Epithelial cell of esophagus (primary cell): ENCODE results near the gene RALGPS1.

Source experiments
- DNase-seq: peaks from one replicate; pipeline ENCODE4 v3.0.0; 2010; ENCODE audit warnings: low read depth
- H3K4me3 ChIP-seq: 2 replicates; pipeline ENCODE4 v1.5.1; 2011; ENCODE audit warnings: mild to moderate bottlenecking, low read length, control low read depth
- TF ChIP-seq, protein P1 (sequence below): IDR thresholded peaks from 2 replicates; pipeline ENCODE4 v1.5.1; 2011; ENCODE audit warnings: low read depth, mild to moderate bottlenecking, low read length, control low read depth, inconsistent platforms; ENCODE audit not compliant: insufficient read depth; ENCODE audit errors: missing control alignments

RALGPS1 gene

DNA sequence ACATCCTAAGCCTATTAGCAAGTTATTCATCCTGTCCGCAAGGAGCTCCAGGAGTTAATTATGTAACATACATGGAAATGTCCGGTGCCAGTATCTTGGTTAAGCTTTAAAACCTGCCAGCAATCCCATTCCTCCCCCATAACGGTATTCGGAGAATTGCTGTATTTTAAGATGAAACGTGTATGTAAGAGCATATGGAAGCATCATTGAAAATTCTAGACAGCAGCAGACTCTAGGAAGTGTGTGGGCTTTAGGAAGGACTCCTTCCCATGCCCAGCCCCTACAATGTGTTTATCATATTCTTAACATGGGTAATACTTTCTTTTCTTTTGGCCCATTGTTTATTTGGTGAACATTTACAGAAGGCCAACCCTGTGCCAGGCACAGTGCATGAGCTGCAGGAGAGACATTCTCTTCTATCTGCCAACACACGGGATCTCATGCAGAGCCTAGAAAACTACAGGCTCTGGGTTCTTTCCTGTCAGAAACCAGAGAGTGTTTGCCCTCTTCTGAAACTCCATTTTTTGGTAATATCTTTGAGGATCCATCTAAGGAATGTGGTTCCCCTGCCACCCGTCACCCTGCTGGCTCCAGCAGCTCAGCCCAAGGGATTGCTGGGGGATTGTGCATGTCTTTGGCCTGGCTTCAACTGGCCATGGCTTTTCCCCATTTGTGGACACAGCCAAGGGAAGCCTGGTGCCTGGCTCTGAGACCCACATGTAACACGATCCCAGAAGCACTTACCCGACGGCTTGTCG is 192.8 kb downstream of the RALGPS1 start:
- no peak for DNase-seq
- TF ChIP-seq, protein P1, sequence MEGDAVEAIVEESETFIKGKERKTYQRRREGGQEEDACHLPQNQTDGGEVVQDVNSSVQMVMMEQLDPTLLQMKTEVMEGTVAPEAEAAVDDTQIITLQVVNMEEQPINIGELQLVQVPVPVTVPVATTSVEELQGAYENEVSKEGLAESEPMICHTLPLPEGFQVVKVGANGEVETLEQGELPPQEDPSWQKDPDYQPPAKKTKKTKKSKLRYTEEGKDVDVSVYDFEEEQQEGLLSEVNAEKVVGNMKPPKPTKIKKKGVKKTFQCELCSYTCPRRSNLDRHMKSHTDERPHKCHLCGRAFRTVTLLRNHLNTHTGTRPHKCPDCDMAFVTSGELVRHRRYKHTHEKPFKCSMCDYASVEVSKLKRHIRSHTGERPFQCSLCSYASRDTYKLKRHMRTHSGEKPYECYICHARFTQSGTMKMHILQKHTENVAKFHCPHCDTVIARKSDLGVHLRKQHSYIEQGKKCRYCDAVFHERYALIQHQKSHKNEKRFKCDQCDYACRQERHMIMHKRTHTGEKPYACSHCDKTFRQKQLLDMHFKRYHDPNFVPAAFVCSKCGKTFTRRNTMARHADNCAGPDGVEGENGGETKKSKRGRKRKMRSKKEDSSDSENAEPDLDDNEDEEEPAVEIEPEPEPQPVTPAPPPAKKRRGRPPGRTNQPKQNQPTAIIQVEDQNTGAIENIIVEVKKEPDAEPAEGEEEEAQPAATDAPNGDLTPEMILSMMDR: no peak
- H3K4me3 ChIP-seq: no peak overlapping the region

DNA sequence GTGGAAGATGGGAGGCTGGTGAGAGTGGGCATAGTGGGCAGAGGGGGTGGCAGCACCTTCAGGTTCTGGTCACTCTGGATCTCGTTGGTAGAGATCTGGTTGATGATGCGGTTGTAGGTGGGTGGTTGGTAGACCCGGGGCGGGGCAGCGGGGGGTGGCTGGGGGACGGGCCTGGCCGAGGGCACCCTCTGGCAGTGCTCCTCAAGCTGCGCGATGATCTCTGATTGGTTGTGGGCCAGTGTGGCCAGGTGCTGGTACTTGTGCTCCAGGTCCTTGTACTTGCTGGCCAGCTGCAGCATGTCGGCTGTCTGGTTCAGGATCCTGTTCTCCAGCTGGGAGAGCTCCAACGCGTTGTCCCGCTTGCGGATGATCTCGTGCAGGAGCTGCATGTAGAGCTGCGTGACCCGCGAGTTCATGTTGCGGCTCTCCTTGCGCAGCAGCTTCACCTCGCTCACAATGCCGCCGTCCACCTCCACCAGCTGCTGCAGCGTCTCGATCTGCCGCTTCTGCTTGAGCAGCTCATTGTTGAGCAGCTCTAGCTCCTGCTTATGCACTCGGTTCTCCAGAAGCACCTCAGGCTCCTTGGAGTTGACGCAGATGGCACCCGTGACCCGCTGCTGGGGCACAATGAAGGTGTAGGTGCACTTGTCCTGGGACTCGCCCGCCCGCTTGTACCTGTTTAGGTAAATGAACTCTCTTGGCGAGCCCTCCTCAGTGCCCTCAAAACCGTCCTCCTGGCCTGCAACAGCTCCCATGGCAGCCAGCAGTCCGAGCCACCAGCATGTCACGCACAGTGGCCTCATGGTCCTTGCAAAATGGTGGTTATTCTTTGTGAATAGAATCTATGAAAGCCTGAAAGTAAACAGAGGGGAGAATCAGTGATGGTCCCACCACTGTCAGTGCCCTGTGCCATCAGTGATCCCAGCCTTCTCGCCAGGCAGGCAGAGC is 193.6 kb downstream of the RALGPS1 start:
- H3K4me3 ChIP-seq: no peak overlapping the region
- DNase-seq: no peak
- TF ChIP-seq, protein P1: no peak

DNA sequence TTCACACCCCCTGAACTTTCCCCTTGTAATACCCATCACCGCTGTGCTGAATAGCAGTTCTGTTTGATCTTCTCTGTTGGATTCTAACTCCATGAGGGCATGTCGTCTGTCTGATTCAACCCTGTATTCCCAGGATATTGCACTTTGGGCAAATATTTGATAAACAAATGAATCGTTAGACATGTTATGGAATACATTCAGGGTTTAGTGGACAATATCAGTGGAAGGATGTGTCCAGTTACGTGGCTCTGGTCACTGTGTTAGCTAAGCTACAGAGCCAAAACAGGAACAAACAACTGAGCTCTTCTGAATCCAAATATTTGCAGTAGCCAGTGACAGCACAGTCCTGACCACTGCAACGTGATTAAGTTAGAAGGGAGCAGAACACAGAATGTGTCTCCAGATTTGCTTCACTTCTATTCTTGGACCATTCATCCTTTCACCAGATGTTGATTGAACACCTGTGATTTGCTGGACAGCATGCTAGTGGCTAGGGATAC is 194.7 kb downstream of the RALGPS1 start:
- TF ChIP-seq, protein P1: no peak
- no peak overlapping the region for H3K4me3 ChIP-seq
- DNase-seq: no peak

GRCh38 chr9:127112056-127112455 is 197.5 kb downstream of the RALGPS1 start:
- no peak overlapping the region for H3K4me3 ChIP-seq
- DNase-seq: peak; percentile 30
- TF ChIP-seq, protein P1: no peak

DNA sequence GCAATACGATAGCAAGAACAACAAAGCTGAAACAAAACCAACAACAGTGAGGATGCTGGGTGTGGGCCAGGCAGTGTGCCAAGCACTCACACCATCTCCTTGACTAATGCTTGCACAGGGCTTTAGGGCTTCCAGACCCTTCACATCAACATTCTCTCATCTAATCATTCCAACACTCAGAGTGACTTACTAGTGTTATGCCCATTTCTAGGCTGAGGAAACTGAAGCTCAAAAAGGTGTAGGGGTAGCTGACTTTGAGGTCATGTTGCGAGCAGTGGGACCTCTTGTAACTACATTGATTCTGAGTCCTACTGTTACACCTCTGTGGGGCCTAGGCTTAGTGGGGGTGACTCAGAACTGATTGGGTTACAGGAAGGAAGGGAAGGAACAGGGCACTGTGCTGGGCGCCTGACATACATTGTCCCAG is 198.2 kb downstream of the RALGPS1 start:
- H3K4me3 ChIP-seq: no peak overlapping the region
- TF ChIP-seq, protein P1: no peak
- DNase-seq: peak; percentile 72

GRCh38 chr9:127113191-127113972 is 198.8 kb downstream of the RALGPS1 start:
- TF ChIP-seq, protein P1: no peak
- H3K4me3 ChIP-seq: no peak overlapping the region
- no peak for DNase-seq
